Eye (tissue), 1 donor: ENCODE measurements around the gene CDC73.
"Not testable (repeated sequence)": the region's sequence is repeated elsewhere in the genome, so short reads cannot be mapped to it uniquely, and the experiment has no call there.

Experiments
- DNase-seq: peaks from one replicate; pipeline ENCODE4 v3.0.0-alpha.2; 2015

Gene CDC73

DNA sequence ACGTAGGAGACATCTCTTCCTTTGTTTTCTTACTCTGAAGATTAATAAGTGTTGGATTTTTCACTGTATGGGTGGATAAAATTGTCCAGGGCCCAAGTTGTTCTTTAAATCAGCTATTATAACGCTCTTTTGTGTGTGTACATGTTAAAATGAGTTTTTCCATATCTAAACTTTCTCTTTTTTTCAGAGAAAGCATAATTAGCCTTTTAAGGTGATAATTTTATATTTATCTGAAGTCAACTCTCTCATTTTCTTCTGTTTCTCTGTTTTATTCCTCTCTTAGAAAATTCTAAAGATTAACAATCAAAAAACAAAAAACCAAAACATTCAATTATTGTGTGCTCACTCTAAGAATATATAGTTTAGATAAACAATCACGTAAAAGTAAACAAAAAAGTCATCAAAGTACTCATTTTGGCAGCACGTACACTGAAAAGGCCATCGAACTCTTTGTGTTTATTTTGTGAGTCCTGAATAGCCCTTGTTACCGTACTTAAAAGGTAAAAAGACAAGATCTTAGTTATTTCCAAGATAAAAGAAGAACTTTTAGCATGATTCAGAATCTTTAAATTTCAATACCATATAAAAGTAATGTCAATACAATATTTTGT lies 7.2 kb upstream of the CDC73 start:
- no peak for DNase-seq

DNA sequence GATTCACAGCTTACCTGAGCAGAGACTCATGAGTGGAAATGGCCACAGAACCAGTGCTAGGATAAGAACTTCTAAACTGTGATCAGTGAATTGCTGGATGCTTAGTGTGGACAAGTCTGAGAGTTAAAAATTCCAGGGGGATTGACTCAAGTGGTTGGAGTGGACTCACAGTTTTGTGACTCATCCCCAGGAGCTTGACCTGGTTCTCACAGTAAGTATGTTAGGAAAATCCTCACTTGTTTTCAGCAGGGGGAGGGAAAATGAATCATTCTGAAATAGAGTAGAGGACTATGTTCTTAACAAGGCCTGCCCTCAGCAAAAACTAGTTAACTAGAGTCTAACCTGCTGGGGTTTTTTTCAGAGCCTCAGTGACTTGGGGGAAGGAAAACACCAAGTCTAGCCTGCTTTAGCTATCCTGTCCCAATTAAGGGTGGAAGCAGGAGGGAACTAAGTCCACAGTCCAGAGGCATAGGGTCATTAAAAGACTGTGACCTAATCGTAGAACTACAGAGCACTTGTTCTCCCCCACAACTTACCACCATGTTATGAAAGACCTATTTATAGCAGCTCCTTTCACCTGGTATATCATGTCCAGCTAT lies 6.1 kb upstream of the CDC73 start:
- DNase-seq, result peak; percentile 11

DNA sequence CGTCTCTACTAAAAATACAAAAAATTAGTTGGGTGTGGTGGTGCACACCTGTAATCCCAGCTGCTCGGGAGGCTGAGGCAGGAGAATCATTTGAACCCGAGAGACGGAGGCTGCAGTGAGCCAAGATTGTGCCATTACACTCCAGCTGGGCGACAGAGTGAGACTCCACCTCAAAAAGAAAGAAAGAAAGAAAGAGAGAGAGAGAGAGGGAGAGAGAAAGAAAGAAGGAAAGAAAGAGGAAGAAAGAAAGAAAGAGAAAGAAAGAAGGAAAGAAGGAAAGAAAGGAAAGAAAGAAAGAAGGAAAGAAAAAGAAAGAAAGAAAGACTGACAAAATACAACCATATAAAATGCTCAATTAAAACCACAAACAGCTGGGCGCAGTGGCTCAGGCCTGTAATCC lies 4.7 kb upstream of the CDC73 start:
- DNase-seq, result not testable (repeated sequence)

DNA sequence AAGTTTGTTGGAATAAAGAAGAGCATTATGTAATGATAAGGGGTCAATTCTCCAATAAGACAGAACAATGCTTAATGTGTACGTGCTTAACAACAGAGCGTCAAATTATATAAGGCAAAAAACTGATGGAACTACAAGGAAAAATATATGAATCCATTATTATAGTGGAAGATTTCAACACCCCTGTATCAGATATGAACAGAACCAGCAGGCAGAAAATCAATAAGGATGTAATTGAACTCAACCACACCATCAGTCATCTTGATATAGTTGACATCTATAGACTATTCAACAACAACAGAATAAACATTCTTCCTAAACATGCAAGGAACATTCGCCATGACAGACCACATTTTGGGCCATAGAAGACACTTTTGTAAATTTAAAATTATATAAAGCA lies 3.6 kb upstream of the CDC73 start:
- no peak for DNase-seq

DNA sequence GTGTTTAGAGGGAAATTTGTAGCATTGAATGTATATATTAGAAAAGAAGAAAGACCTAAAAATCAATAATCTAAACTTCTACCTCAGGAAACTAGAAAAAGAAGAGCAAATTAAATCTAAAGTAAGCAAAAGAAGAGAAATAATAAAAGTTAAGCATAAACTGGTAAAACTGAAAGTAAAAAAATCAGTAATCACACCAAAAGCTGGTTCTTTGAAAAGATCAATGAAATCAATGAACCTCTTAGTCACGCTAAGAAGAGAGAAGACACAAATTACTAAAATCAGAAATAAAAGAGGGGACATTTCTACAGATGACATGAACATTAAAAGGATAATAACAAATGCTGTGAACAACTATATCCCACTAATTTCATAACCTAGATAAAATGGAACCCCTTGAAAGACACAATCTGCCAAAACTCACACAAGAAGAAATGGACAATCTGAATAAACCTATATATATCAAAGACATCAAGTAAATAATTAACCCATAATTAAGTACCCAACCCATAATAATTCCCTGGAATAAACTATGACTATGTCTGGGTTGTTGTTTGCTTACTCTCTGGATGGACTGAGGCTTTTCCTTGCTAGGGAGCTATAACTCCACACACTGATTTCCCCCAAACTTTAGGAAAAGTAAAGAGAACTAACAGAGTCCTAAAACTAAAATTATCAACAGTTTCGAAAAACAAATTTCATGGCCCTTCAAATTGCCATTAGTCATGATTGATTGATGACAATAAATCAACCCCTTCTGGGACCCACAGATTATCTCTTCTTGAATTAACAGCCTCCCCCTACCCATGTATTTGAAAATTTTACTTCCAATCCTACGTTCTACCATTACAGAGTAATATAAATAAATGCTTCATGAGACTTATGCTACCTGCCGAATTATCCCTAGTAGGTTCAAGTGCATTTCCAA lies 2.8 kb upstream of the CDC73 start:
- DNase-seq, result no peak

DNA sequence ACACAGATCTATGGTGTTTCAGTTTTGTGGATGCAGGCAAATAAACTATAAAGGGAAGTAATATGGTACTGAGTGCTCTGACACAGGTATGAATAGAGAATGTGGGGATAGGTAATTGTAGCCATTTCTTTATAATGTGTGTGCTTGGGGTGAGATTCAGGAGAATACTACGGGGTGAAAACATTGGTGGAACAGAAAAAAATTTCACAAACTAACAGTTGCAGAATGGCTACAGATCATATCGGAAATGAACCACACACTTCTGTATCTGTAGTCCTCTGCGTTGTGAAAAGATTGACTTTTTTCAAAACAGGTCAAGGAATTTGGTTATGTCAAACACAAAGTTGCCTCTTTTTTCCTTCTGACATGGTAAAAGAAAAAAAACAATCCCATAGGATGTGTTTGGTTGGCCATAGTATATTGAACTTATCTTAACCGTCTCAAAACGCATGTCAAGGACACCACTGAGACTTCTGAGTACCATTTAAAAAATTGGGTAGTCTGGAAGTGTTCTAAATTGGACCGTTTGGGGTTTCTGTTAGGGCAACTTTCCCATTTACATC lies 1.1 kb upstream of the CDC73 start:
- no peak for DNase-seq

DNA sequence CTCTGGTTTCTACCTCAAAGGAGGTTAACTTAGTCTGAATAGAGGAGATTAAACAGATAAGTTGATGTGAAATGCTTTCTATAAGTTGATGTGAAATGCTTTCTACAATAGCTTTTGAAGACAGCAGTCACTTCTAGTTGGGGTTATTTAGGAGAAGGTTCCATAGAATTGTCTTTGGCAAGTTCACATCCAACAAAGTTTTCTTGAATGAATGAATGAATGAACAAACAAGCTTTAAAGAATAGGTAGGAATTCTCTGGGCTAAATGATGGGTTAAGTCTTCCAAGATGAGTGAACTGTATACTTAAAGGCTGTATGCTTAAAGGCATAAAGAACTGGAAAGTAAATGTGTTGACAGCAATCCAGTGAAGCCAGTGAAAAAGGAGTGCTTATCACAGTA lies 1.9 kb downstream of the CDC73 start:
- no peak for DNase-seq

DNA sequence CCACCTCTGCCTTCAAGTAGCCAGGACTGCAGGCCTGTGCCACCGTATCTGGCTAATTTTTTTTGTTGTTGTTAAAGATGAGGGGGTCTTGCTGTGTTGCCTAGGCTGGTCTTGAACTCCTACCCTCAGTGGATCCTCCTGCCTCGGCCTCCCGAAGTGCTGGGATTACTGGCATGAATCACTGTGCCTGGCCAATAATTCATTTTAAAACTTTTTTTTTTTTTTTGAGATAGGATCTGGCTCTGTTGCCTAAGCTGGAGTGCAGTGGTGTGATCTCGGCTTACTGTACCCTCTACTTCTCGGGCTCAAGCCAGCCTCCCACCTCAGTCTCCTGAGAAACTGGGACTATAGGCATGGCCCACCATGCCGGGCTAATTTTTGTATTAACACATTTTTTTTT lies 3.5 kb downstream of the CDC73 start:
- DNase-seq, result no peak

DNA sequence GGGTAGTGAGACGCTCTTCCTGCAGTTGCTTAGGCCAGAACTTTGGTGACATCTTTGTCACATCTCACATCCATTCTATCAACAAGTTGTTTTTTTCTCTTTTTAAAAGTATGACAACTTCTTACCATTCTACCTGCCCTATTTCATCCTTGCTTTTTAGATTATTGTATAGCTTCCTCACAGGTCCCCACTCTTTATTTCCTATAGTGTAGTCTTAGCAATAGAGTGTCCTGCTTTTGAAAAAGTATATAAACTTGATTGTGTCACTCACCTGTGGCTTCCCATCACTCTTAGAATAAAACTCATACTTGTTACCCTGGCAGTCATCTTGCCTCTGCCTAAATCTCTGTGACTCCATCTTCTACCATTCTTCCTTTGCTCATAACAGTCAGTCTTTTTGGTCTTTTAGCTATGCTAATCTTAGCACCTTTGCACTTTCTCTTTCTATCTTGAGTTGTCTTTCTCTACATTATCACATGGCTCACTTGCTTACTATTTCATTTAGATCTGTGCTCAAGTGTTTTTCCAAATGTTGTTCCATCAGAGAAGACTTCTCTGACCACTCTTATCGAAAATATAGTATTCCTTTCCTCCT lies 9.5 kb downstream of the CDC73 start:
- DNase-seq, result no peak

DNA sequence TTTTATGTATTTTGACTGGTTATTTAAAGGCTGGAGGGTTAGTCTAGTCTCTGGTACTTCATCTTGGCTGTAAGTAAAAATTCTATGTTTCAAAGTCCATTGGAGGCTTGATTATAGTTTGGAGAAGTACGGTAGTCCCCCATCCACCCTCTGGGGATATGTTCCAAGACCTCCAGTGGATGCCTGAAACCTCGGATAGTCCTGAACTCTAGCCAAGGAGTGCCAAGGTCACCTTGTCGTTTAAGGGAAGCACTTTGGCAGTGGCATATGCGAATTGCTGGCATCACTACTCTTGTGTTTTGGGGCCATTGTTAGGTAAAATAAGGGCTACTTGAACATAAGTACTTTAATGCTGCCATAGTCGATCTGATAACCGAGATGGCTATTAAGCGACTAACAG lies 18.4 kb downstream of the CDC73 start:
- no peak for DNase-seq

DNA sequence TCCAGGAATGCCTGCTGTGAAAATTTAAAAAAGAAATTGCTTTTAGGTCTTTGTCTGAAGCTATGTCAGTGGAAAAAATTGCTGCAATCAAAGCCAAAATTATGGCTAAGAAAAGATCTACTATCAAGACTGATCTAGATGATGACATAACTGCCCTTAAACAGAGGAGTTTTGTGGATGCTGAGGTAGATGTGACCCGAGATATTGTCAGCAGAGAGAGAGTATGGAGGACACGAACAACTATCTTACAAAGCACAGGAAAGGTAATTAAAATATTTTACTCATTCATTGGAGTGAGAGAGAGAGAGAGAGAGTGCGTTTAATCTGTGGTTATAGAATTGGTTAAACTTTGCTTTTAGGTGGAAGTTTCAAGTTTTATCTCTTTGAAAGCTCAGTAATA lies 20.0 kb downstream of the CDC73 start:
- DNase-seq, result no peak

DNA sequence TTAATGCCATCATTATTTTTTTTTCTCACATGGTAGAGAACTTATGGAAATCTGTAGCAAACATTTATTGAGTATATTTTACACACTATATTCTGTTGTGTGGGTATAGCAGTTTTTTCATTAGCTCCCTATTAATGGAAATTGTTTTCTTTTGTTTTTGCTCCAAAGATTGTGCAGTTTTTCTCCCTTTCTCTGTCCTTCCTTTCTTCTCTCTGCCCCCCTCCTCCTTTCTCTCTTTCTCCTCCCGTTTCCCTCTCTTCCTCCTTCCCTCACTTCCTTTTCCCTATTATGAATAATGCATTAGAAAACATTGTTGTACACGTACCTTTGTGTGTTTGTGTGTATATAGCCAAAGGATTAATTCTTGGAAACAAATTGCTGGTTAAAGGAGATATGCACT lies 20.6 kb downstream of the CDC73 start:
- DNase-seq, result no peak

DNA sequence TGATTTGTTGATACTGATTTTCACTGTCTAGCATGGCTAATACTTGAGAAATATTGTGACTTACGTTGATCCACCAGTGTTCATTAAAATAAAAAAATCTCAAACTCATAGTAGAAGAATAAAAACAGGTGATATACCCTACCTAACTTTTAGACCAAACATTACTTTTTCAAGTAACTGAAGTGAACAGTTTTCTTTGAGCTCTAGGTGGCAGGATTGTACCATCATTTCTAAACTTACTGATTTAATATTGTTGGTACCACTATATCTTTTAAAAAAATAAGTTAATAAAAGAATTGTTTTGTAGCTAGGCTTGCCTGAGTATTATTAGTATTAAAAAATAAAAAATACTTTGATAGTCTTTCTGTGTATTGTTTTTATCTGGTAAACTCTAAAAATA lies 21.5 kb downstream of the CDC73 start:
- DNase-seq, result peak; percentile 55

DNA sequence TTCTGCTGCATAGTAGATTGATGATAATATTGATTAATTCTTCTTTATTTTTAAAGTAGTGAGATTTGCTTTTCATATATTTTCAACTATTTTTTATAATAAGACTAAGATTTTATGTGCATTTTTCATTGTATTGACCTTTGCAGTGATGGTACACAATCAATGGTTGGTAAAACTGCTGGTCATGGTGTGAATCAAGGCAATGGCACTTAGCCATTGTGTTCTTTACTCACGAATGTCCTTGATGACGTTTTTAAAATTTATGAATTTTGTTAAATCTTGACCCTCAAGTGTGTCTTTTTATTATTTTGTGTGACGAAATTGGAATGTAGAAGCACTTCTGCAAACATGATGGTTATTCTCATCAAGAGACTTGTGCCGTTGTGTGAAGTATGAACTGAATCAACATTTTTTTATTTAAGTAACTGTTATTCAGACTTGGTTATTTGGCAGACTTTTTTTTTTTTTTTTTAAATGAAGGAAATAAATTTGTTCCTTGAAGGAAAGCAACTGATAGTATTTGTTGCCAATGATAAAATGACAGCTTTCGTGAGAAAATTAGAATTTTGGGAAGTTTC lies 22.6 kb downstream of the CDC73 start:
- no peak for DNase-seq

DNA sequence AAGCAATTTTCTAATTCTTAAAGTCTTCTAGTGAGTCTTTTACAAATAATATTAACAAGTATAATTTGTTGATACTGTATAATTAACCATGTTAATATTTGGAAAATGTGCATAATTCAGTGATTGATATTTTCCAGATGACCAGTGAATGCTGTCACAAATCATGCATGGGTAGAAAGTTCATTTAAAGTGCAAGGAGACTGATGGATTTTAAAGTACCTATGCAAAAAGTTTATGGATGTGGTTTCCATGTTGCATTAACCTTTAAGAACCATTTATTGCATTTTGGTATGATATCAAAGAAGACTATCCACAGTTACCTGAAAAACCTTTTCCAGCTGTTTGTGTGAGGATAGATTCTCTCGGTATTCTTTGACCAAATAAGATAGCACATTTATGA lies 23.2 kb downstream of the CDC73 start:
- DNase-seq, result no peak

DNA sequence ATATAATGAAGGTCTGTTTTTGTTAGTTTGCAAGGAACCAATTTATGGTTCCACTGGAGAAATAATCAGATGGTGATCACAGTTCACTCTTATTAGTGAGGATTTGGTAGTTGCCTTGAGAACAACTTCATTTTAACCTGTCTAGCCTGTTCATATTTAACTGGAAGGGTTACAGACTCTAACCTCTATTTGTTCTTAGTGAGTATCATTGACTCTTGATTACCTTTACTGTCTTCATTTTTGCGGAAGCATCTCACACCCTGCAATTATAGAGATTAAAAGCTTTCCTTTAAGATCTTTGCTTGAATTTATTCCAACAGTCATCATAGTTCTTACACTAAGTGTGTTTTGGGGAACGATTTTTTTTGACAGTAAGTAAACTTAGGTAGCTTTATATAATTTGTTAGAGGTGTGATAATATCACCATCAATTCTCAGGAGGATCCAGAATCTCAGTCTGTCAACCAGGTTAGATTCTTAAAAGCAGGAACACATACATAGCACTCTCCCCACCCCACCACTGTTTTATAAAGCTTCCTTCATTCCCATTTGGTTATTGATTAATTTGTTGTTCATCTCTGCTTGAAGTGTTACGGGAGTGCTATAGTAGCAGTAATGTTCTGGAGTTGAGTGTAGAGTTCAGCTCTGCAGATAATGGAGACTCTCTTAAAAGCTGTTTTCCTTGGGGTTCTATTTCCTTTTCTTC lies 34.4 kb downstream of the CDC73 start:
- no peak for DNase-seq

DNA sequence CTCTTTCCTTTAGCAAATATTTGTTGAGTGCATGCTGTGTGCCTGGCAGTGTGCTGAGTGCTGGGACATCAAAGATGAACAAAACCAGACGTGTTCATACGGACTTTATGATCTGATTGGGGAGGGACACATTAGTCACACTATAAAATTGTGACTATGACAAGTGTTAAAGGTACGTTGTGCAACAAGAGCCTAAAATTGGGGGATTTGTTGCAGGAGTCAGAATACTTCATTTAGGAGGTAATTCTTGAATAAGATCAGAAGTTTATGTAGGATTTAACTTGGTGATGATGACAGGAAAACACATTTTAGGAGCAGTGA lies 35.0 kb downstream of the CDC73 start:
- DNase-seq, result no peak

DNA sequence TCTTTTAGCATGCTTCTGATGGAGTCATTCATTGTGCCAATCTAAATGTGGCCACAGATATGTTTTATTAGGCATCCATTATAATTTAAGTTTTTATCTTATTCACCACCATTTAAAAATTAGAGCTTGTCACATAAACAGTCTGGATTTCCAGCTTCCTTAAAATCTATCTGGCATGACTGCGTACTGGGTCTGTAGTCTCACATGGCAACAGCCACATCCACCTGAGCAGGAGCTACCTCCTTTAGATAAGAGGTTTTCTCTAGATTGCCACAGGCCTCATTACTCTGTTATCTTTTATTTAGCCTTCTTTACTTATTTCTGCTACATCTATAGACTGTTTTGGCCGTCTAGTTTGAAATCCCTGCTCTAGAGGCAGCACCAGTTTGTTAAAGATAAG lies 35.5 kb downstream of the CDC73 start:
- DNase-seq, result no peak

DNA sequence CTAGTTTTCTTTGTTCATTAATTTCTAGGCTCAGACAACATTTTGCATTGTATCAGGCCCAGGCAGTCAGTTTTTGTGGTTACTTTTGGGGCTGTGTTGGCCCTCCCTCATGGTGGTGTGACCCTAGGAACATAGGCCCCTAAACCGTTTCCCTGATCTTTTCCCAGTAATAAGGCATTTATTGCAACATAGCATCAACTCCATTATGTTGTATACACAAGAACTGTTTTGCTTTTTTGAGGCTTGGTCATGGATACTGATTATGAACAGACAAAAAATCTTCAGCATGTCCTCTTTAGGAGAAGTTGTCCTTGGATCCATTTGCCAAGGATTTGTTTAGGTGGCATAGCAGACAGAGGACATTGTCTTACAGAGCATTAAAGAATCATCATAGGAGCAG lies 54.3 kb downstream of the CDC73 start:
- no peak for DNase-seq

DNA sequence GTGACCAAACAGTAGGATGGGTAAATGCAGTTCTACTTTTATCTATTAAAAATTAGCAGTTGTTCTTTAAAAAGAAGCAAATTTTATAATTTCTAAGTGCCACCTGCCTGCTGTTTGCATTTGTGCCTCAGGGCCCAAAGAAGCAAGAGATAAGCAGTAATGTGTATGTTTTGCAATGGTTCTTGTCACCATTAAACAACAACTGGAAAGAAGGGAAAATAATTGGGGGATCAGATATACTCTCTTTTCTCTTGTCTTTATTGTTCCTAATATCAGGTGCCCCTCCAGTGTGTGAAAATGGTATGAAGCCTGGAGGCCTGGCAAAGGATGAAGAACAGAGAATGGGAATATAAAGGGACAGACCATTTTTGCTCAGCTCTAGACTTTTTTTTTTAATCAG lies 55.0 kb downstream of the CDC73 start:
- DNase-seq, result no peak

DNA sequence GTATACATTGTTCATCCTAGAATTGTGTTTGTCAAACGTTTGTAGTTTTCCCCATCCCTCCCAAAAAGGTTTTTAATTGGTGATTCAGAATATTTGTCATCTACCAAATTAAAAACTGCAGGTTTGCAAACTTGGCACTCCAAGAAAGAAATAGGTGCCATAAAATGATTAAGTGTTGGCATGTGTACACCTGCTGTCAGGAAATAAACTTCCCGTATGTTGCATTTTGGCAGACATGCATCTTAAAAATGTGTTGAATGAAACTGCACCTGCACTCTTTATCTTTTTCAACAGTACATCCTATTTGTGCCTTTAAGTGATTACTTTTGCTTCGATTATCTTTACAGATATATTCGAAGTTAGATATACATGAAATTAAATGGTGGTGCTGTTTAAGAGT lies 57.3 kb downstream of the CDC73 start:
- no peak for DNase-seq

DNA sequence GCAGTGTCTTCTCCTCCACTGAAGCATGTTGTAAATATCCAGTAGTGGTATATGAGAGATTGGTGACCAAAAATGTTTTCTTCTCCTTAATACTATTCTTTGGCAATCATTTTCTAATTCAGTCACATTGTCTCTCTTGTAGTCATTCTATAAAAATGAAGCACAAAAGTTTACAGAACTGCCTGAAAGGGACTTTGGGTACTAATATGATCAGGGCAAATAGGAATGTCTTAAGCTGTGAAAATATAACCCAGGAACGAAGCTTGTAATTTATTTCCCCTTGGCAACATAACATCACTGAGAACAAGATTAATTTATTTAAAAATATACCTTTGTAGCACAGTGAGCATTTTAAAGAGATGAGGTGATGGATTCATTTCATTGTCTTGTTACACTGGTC lies 59.7 kb downstream of the CDC73 start:
- DNase-seq, result no peak

DNA sequence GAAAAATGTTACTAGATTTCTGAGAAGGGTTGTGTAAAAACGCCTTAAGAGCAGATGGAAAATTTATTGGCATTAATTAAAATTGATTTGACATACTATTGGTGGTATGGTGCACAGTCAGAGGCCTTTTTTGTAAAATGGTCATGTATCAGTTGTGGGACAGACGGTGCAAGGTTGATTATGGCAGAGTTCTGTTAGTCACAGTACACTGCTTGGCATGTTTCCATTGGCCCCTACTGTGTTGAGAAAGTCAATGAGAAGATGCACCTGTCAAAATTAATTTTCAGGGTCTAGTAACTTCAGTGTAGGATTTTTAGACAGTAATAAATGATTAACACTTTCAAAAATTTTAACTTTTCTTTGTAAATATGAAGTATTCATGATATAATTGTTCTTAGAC lies 60.2 kb downstream of the CDC73 start:
- peak; percentile 61 for DNase-seq
